Endothelial cell of umbilical vein (primary cell): ENCODE results near the gene PTPRT.

ENCODE experiments used
- CTCF ChIP-seq, 2 donors: IDR thresholded peaks; 1 replicate in 1 of 2; 2 replicates in 1 of 2; pipeline ENCODE4 v1.5.1; 2011; ENCODE audit warnings: low read length in 2 of 2, mild to moderate bottlenecking in 2 of 2, moderate library complexity in 2 of 2, control low read depth in 1 of 2, inconsistent platforms in 1 of 2, low read depth in 1 of 2; ENCODE audit not compliant: insufficient read depth in 1 of 2; ENCODE audit errors: extremely low read depth in 1 of 2
- EZH2 ChIP-seq: IDR thresholded peaks from 2 replicates; pipeline ENCODE4 v1.6.1; 2012; ENCODE audit warnings: borderline replicate concordance, low read depth, mild to moderate bottlenecking, moderate library complexity, low read length, inconsistent platforms; ENCODE audit not compliant: severe bottlenecking
- GATA2 ChIP-seq: IDR thresholded peaks from 2 replicates; pipeline ENCODE4 v1.7.0; 2011; ENCODE audit warnings: low read depth, mild to moderate bottlenecking, moderate library complexity, mixed read lengths, low read length; ENCODE audit not compliant: insufficient read length, insufficient read depth
- JUN ChIP-seq: IDR thresholded peaks from 2 replicates; pipeline ENCODE4 v1.6.1; 2011; ENCODE audit warnings: borderline replicate concordance, low read depth; ENCODE audit not compliant: insufficient read length, insufficient read depth
- MAX ChIP-seq: IDR thresholded peaks from 2 replicates; pipeline ENCODE4 v1.6.1; 2011; ENCODE audit not compliant: insufficient read depth, insufficient read length
- MYC ChIP-seq: IDR thresholded peaks from one replicate; pipeline ENCODE4 v1.6.1; 2011; ENCODE audit warnings: mild to moderate bottlenecking, low read depth, low read length
- POLR2A ChIP-seq: IDR thresholded peaks from 2 replicates; pipeline ENCODE4 v1.6.1; 2012; ENCODE audit warnings: low read depth, mild to moderate bottlenecking, control low read depth, low read length
- POLR2AphosphoS5 ChIP-seq: IDR thresholded peaks from 2 replicates; pipeline ENCODE4 v1.6.1; 2012; ENCODE audit warnings: low read depth, mild to moderate bottlenecking, control low read depth, low read length, moderate library complexity; ENCODE audit not compliant: insufficient read depth

GRCh38 chr20:43034981-43035724 lies 154.6 kb downstream of the PTPRT start:
- TF ChIP-seq CTCF (IDR thresholded peaks at IDR 0.05; ENCODE audit: extremely low read depth in 1 of 2, insufficient read depth in 1 of 2, low read depth in 1 of 2, low read length in 2 of 2): no peak
- no peak for TF ChIP-seq EZH2
- TF ChIP-seq POLR2A: no peak
- no peak for TF ChIP-seq POLR2AphosphoS5
- no peak for TF ChIP-seq MYC
- TF ChIP-seq MAX: no peak
- TF ChIP-seq GATA2: no peak
- TF ChIP-seq JUN: no peak
